ENCODE results near the gene CELF1.

The CELF1 gene

GRCh38 chr11:47552566-47553405 lies at the start of gene CELF1:
Gene CELF1, minus strand, starts transcription at chr11:47553132. Its CDS starts 53,609 bp downstream, at chr11:47499523.
- FAIRE-seq: no peak

GRCh38 chr11:47599902-47600301 lies 47.0 kb upstream of the CELF1 start:
- no peak for FAIRE-seq

- no peak for FAIRE-seq
Measured at GRCh38 chr11:47595967-47596366, 43.0 kb upstream of the CELF1 start.

- FAIRE-seq: no peak
Measured at GRCh38 chr11:47595029-47595428, 42.1 kb upstream of the CELF1 start.

- FAIRE-seq: no peak
Measured at GRCh38 chr11:47593934-47594855, 41.3 kb upstream of the CELF1 start, which contains the start of gene C1QTNF4. Gene C1QTNF4, minus strand, starts transcription at chr11:47594411. Its CDS starts 3,601 bp downstream, at chr11:47590810.

- no peak for FAIRE-seq
Measured at GRCh38 chr11:47593492-47593933, 40.6 kb upstream of the CELF1 start.

- FAIRE-seq: no peak
Measured at GRCh38 chr11:47592970-47593369, 40.0 kb upstream of the CELF1 start.

GRCh38 chr11:47592251-47592650 lies 39.3 kb upstream of the CELF1 start:
- no peak for FAIRE-seq

- no peak for FAIRE-seq
Measured at GRCh38 chr11:47591764-47592163, 38.8 kb upstream of the CELF1 start.

- FAIRE-seq: no peak
Measured at GRCh38 chr11:47589977-47590861, 37.3 kb upstream of the CELF1 start.

- no peak for FAIRE-seq
Measured at GRCh38 chr11:47589584-47589976, 36.6 kb upstream of the CELF1 start.

GRCh38 chr11:47589118-47589517 lies 36.2 kb upstream of the CELF1 start:
- no peak for FAIRE-seq

GRCh38 chr11:47587723-47588326 lies 34.9 kb upstream of the CELF1 start:
- no peak for FAIRE-seq

- no peak for FAIRE-seq
Measured at GRCh38 chr11:47587039-47587716, 34.2 kb upstream of the CELF1 start.

- FAIRE-seq: no peak
Measured at GRCh38 chr11:47586098-47586855, 33.3 kb upstream of the CELF1 start, which contains the start of gene FAM180B. Gene FAM180B, plus strand, starts transcription at chr11:47586678. Its CDS starts 91 bp downstream, at chr11:47586769.

- no peak for FAIRE-seq
Measured at GRCh38 chr11:47583844-47584243, 30.9 kb upstream of the CELF1 start.

GRCh38 chr11:47578524-47579494 lies 25.9 kb upstream of the CELF1 start, which contains the start of the genes KBTBD4 and NDUFS3:
Gene KBTBD4, minus strand, starts transcription at chr11:47578970. Its CDS starts 19 bp downstream, at chr11:47578951.
Gene NDUFS3, plus strand, starts transcription at chr11:47579074. Its CDS starts 18 bp downstream, at chr11:47579092.
- no peak for FAIRE-seq

GRCh38 chr11:47577460-47578041 lies 24.6 kb upstream of the CELF1 start:
- no peak for FAIRE-seq

GRCh38 chr11:47573321-47573720 lies 20.4 kb upstream of the CELF1 start:
- no peak for FAIRE-seq

Data from A204.1 (cell line).